HCT116 (cell line): Measurements from ENCODE around the gene TPTE2.

ENCODE experiments used
- CTCF ChIP-seq, 3 experiments: fragments of 200-600 bp in 1 of 3; sonication (generic) in 1 of 3; IDR thresholded peaks in 2 of 3; conservative IDR thresholded peaks in 1 of 3; 2 replicates each; pipeline ENCODE4 v1.5.1; 2012 to 2017; ENCODE audit warnings: low read depth in 2 of 3, low read length in 2 of 3, antibody characterized with exemption in 1 of 3, borderline replicate concordance in 1 of 3, control low read depth in 1 of 3, mild to moderate bottlenecking in 1 of 3, mixed read lengths in 1 of 3, mixed run types in 1 of 3, moderate library complexity in 1 of 3; ENCODE audit not compliant: insufficient read depth in 1 of 3
- EGR1 ChIP-seq: IDR thresholded peaks from 2 replicates; pipeline ENCODE4 v1.6.1; 2012; ENCODE audit warnings: low read depth
- POLR2A ChIP-seq: IDR thresholded peaks from 2 replicates; pipeline ENCODE4 v1.7.0; 2011; ENCODE audit warnings: borderline replicate concordance; ENCODE audit not compliant: insufficient read depth, insufficient read length; ENCODE audit errors: extremely low read depth
- YY1 ChIP-seq: IDR thresholded peaks from 2 replicates; pipeline ENCODE4 v1.6.1; 2011; ENCODE audit warnings: low read length, low read depth, moderate library complexity, mild to moderate bottlenecking; ENCODE audit not compliant: insufficient replicate concordance; ENCODE audit errors: extremely low read depth

GRCh38 chr13:19567820-19568534, 6.6 kb upstream of the TPTE2 start:
- TF ChIP-seq EGR1, result no peak
- no peak for TF ChIP-seq POLR2A
- TF ChIP-seq YY1, result no peak
- no peak for TF ChIP-seq CTCF (IDR thresholded peaks at IDR 0.05 in 2 of 3, conservative IDR thresholded peaks at IDR 0.05 in 1 of 3; ENCODE audit: borderline replicate concordance in 1 of 3, insufficient read depth in 1 of 3, low read depth in 2 of 3, low read length in 2 of 3)
